HG02885 (cell line): ENCODE results near the gene INSRR.

Source experiments
- ATAC-seq: cut with Tn5 transposase; IDR thresholded peaks from one replicate; pipeline ENCODE4 v1.9.1; 2021; ENCODE audit warnings: mild to moderate bottlenecking; ENCODE audit not compliant: unreplicated experiment, poor library complexity

INSRR gene

GRCh38 chr1:156876281-156876680, 17.4 kb upstream of the INSRR start:
- no peak for ATAC-seq

DNA sequence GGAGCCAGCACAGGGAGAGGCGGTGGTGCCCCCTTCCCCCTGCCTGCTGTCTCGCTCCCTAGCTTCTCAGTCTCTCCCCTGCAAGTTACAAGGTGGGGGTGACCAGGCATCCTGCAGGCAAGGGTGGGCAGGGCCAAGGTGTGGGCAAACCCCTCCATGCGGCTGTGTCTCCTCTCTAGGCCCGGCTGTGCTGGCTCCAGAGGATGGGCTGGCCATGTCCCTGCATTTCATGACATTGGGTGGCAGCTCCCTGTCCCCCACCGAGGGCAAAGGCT, 16.4 kb upstream of the INSRR start:
- ATAC-seq: no peak

DNA sequence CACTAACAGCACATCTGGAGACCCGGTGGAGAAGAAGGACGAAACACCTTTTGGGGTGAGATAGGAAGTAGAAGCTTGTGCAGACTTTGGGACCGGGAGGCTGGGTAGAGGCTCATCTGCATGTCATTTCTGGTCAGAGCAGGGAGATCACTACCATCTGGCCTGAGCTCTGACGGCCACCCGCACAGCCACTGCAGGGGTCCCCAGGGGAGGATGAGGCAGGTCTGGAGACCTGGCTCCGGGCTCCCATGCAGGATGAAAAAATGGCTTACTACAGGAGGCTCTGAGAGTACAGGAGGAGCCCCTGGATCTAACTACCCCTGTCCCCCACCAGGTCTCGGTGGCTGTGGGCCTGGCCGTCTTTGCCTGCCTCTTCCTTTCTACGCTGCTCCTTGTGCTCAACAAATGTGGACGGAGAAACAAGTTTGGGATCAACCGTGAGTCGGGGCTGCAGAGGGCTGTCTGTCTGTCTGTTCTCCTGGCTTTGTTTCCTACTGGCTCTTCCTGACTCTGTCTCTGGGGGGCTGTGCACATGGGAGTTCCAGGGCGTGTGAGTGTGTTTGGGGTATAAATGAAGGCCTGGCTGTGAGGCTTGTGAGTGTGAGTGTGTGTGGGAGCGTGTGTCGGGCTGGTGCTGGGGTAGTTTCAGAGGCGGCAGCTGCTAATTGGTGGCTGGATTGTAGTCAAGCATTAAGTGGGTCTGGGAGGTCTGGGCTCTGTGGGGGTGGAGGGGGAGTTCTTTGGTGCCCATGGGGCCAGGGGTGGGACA, 15.8 kb upstream of the INSRR start:
- no peak for ATAC-seq

GRCh38 chr1:156874142-156874541, 15.2 kb upstream of the INSRR start:
- ATAC-seq: no peak

DNA sequence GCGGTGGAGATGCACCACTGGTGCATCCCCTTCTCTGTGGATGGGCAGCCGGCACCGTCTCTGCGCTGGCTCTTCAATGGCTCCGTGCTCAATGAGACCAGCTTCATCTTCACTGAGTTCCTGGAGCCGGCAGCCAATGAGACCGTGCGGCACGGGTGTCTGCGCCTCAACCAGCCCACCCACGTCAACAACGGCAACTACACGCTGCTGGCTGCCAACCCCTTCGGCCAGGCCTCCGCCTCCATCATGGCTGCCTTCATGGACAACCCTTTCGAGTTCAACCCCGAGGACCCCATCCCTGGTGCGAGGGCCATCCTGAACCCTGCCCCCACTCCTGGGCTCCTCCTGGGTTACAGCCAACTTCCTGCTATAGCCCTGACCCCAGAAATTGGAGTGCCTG, 14.7 kb upstream of the INSRR start:
- no peak for ATAC-seq

DNA sequence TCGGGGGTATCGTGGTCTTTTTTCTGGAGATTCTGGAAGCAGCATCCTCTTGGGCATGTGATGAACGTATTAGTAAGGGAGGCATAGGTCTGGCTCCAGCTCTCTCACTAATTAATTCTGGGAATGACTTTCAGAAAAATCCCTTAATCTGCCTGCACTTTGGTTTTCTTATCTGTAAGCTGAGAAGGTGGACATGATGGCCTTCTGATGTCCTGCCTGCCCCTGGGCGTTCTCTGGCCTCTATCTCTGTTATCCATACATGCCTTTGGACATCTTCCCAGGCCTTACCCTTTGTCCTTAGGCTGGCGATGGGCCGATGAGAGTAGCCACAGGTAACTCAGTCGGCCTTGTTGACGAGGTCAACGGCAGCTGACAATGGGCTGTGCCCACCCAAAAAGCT, 10.5 kb upstream of the INSRR start:
- no peak for ATAC-seq

- no peak for ATAC-seq
Measured at GRCh38 chr1:156868341-156868740, 9.4 kb upstream of the INSRR start.

- no peak for ATAC-seq
Measured at GRCh38 chr1:156866249-156866909, 7.5 kb upstream of the INSRR start.

GRCh38 chr1:156865865-156866248, 6.9 kb upstream of the INSRR start:
- ATAC-seq: no peak

DNA sequence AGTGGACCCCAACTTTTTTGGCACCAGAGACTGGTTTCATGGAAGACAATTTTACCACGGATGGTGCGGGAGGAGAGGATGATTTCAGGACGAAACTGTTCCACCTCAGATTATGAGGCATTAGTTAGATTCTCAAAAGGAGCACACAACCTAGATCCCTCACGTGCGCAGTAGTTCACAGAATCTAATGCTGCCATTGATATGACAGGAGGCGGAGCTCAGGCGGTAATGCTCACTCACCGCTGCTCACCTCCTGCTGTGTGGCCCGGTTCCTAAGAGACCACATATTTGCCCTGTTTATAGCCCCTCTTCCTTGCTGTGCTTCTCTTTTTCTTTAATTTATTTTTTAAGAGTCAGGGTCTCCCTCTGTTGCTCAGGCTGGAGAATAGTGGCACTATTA, 6.3 kb upstream of the INSRR start:
- no peak for ATAC-seq

DNA sequence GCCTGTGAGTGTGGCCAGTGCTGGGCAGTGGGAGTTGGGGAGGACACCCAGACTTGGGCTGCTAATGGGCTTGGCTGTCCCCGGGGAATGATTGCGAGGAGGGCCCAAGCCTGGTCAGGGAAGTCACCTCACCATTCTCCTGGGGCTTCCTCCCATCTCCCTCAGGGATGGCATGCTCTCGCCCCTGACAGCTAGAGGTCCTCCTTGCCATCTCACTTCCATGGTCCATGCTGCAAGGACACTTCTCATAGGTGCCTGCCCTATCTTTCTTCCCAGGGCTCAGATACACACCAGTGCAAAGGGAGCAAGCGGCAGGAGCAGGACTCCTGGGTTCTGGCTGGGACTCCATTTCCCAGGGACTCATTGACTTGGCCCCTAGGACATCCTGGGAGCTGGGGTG, 5.9 kb upstream of the INSRR start:
- ATAC-seq: no peak

DNA sequence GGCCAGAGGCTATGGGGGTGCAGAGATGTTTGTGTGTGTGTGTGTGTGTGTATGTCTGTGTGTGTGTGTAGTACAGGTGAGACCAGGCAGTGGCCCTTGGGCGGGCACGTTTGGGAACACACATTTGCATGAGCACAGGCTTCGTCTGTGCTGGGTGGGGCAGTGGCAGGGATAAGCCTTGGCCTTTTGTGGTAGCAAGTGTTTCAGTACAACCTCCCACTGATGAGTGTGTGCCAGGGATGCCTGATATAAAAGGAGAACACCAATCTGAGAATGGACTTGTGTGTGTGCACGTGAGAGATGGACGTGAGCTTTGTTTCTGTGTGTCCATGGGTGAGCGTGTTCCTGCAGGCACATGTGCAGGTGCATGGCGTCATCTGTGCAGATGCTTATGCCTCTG, 4.7 kb upstream of the INSRR start:
- no peak for ATAC-seq

DNA sequence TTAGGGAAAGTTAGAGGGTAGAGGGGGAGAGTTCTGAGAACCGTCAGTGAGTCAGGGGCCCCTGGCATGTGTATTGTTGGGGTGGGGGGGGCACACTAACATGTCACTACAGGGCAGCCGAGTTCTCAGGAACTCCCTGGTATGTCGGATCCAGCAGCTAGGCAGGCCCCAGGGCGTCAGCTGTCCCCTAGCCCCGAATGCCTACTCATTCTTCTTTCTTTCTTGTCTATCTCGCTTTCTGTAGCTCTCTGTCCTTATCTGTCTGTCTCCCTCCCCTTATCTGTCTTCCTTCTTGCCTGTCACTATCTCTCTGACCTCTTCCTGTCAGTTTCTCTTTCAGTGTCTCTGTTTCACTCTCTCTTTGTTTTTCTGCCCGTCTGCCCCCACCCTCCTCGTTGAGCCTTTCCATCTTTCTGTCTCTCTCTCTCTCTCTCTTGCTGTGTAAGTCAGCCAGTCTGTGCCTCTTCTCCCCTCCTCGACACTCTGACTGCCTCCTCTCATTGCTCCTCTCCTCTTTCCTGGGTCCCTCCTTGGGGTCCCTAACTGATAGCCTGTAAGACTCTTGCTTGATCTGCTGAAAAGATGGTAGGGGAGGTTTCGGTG, 4.2 kb upstream of the INSRR start:
- ATAC-seq: no peak

GRCh38 chr1:156862584-156862983, 3.7 kb upstream of the INSRR start:
- ATAC-seq: no peak

DNA sequence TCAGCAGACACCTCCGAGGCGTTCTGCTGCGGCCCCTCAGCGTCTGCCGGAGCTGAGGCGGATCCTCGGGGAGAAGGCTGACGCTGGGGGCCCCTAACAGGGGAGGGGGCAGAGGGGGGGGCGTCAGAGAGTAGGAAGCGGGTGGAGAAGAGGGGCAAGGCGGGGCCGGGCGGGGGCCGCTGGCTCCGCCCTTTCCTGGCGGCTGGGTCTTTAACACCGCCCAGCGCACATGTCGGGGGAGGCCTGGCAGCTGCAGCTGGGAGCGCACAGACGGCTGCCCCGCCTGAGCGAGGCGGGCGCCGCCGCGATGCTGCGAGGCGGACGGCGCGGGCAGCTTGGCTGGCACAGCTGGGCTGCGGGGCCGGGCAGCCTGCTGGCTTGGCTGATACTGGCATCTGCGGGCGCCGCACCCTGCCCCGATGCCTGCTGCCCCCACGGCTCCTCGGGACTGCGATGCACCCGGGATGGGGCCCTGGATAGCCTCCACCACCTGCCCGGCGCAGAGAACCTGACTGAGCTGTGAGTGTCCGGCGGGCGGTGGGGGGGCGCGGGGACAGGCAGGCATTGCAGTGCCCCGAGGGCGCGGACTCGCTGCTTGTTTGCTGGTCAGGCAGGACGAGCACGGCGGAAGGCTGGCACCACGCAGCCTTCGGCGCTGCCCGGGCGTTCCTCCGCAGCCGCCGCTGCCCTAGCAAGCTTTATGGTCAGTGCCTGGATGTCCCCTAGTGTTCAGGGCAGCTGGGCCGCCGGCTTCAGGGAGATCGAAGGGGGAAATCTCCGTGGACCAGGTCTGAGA, 1.9 kb upstream of the INSRR start, which contains the start of gene NTRK1:
Gene NTRK1, plus strand, starts transcription at position 238 of the 796 bp plus-strand sequence. Its CDS starts 70 bp downstream, at position 308.
- no peak for ATAC-seq

GRCh38 chr1:156860113-156860627, 1.3 kb upstream of the INSRR start:
- no peak for ATAC-seq

- no peak for ATAC-seq
Measured at GRCh38 chr1:156859523-156860112, 701 bp upstream of the INSRR start.

DNA sequence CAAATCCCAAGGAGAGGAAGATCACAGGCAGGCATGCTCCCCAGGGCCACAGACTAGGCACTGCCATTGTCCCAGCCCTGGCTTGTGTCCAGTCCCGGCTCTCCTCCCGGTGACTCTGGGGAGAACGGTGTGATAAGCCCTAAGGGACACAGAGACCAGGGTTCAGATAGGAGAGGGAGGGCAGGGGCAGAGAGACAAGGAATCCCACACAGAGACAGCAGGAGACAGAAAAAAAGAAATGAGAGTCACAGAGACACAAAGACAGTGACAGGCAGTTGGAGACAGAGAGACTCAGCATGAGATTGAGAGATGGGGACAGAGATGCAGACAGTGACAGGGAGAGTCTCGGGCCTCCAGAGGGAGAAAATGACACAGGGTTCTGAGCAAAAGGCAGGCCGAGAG, 361 bp downstream of the INSRR start:
- ATAC-seq: no peak

GRCh38 chr1:156857532-156857931, 1.4 kb downstream of the INSRR start:
- no peak for ATAC-seq

- no peak for ATAC-seq
Measured at GRCh38 chr1:156856282-156856785, 2.6 kb downstream of the INSRR start.
